ENCODE data around the gene UBAP1. TPM values are rescaled to one million over a fixed set of nuclear protein-coding genes. Genes with fewer than 3 reads are reported as not detected.

UBAP1 gene
- total RNA-seq, 6 experiments from 2014 or later: 36.7 to 43.9 (median 41.4) TPM

GRCh38 chr9:34256987-34257585, 78.2 kb downstream of the UBAP1 start:
- H3K4me1 Mint-ChIP-seq (ENCODE audit: low read depth): peaks cover 46% of the 10 kb centered on the region
- DNase-seq: no peak
- H3K27ac Mint-ChIP-seq: peak overlapping the region; percentile 30; the same call in 1 of the 2 replicates
- no peaks in the 10 kb centered on the region; the same call in 1 of the 2 replicates for H3K27me3 Mint-ChIP-seq (ENCODE audit: insufficient read depth)
- no peaks in the 10 kb centered on the region for H3K9me3 Mint-ChIP-seq
- no peaks in the 10 kb centered on the region for H3K36me3 Mint-ChIP-seq (ENCODE audit: low read depth)
- no peak overlapping the region for H3K4me3 Mint-ChIP-seq
- no peak for TF ChIP-seq CTCF (IDR thresholded peaks at IDR 0.05)

- no peaks in the 10 kb centered on the region for H3K27me3 Mint-ChIP-seq (ENCODE audit: insufficient read depth)
- no peak for TF ChIP-seq CTCF (IDR thresholded peaks at IDR 0.05)
- no peak overlapping the region for H3K4me3 Mint-ChIP-seq
- H3K4me1 Mint-ChIP-seq (ENCODE audit: low read depth): peaks cover 27% of the 10 kb centered on the region
- H3K36me3 Mint-ChIP-seq (ENCODE audit: low read depth): no peaks in the 10 kb centered on the region
- H3K27ac Mint-ChIP-seq: no peak overlapping the region
- no peaks in the 10 kb centered on the region for H3K9me3 Mint-ChIP-seq
- DNase-seq: no peak
Observed at GRCh38 chr9:34259315-34259714, 80.5 kb downstream of the UBAP1 start.

- no peak overlapping the region for H3K27ac Mint-ChIP-seq
- no peaks in the 10 kb centered on the region for H3K9me3 Mint-ChIP-seq
- no peaks in the 10 kb centered on the region for H3K27me3 Mint-ChIP-seq (ENCODE audit: insufficient read depth)
- no peak for DNase-seq
- no peak for TF ChIP-seq CTCF (IDR thresholded peaks at IDR 0.05)
- H3K4me3 Mint-ChIP-seq: no peak overlapping the region
- H3K4me1 Mint-ChIP-seq (ENCODE audit: low read depth): no peaks in the 10 kb centered on the region
- H3K36me3 Mint-ChIP-seq (ENCODE audit: low read depth): no peaks in the 10 kb centered on the region
Observed at GRCh38 chr9:34262971-34263370, 84.1 kb downstream of the UBAP1 start.

GRCh38 chr9:34267660-34268059, 88.8 kb downstream of the UBAP1 start:
- no peak overlapping the region for H3K27ac Mint-ChIP-seq
- no peak overlapping the region for H3K4me3 Mint-ChIP-seq
- DNase-seq: no peak
- no peaks in the 10 kb centered on the region for H3K27me3 Mint-ChIP-seq (ENCODE audit: insufficient read depth)
- H3K9me3 Mint-ChIP-seq: no peaks in the 10 kb centered on the region
- no peaks in the 10 kb centered on the region for H3K36me3 Mint-ChIP-seq (ENCODE audit: low read depth)
- no peak for TF ChIP-seq CTCF (IDR thresholded peaks at IDR 0.05)
- H3K4me1 Mint-ChIP-seq (ENCODE audit: low read depth): no peaks in the 10 kb centered on the region

GRCh38 chr9:34271265-34272006, 92.6 kb downstream of the UBAP1 start:
- DNase-seq: no peak
- H3K4me3 Mint-ChIP-seq: no peak overlapping the region
- H3K27me3 Mint-ChIP-seq (ENCODE audit: insufficient read depth): no peaks in the 10 kb centered on the region
- H3K4me1 Mint-ChIP-seq (ENCODE audit: low read depth): no peaks in the 10 kb centered on the region
- H3K9me3 Mint-ChIP-seq: no peaks in the 10 kb centered on the region
- H3K36me3 Mint-ChIP-seq (ENCODE audit: low read depth): no peaks in the 10 kb centered on the region
- no peak for TF ChIP-seq CTCF (IDR thresholded peaks at IDR 0.05)
- H3K27ac Mint-ChIP-seq: no peak overlapping the region

Data from HFFc6 (cell line).